ENCODE measurements around the gene NUP98.

Gene NUP98

GRCh38 chr11:3810951-3811350, 13.6 kb upstream of the NUP98 start:
- H3K9me3 ChIP-seq (ENCODE audit: low read depth, low read length) = no peaks in the 10 kb centered on the region
- H3K9ac ChIP-seq (ENCODE audit: insufficient read length) = no peak overlapping the region
- no peak for DNase-seq (ENCODE audit: low read depth, low spot score)
- H3K4me3 ChIP-seq = no peak overlapping the region
- no peaks in the 10 kb centered on the region for H3K36me3 ChIP-seq (ENCODE audit: insufficient read depth, low read length)
- TF ChIP-seq EZH2 (IDR thresholded peaks at IDR 0.05) (no peak), FOXP2 (optimal IDR thresholded peaks at IDR 0.05; ENCODE audit: control extremely low read depth, extremely low read length, insufficient read depth) (no peak), POLR2AphosphoS5 (IDR thresholded peaks at IDR 0.05; ENCODE audit: borderline replicate concordance, low read depth, low read length) (no peak)
- no peak overlapping the region for H3K27ac ChIP-seq

- no peak overlapping the region for H3K27ac ChIP-seq
- no peaks in the 10 kb centered on the region for H3K36me3 ChIP-seq (ENCODE audit: insufficient read depth, low read length)
- no peak overlapping the region for H3K9ac ChIP-seq (ENCODE audit: insufficient read length)
- TF ChIP-seq EZH2 (IDR thresholded peaks at IDR 0.05) (no peak), POLR2AphosphoS5 (IDR thresholded peaks at IDR 0.05; ENCODE audit: borderline replicate concordance, low read depth, low read length) (no peak), FOXP2 (optimal IDR thresholded peaks at IDR 0.05; ENCODE audit: control extremely low read depth, extremely low read length, insufficient read depth) (no peak)
- H3K9me3 ChIP-seq (ENCODE audit: low read depth, low read length) = no peaks in the 10 kb centered on the region
- no peak overlapping the region for H3K4me3 ChIP-seq
- DNase-seq (ENCODE audit: low read depth, low spot score) = no peak
Observed at GRCh38 chr11:3810446-3810845, 13.1 kb upstream of the NUP98 start.

- Histone ChIP-seq H3K9me3 (ENCODE audit: low read depth, low read length) (no peaks in the 10 kb centered on the region), H3K36me3 (ENCODE audit: insufficient read depth, low read length) (no peaks in the 10 kb centered on the region), H3K9ac (ENCODE audit: insufficient read length) (no peak overlapping the region), H3K27ac (no peak overlapping the region), H3K4me3 (no peak overlapping the region)
- TF ChIP-seq POLR2AphosphoS5 (IDR thresholded peaks at IDR 0.05; ENCODE audit: borderline replicate concordance, low read depth, low read length) = no peak
- no peak for TF ChIP-seq FOXP2 (optimal IDR thresholded peaks at IDR 0.05; ENCODE audit: control extremely low read depth, extremely low read length, insufficient read depth)
- no peak for TF ChIP-seq EZH2 (IDR thresholded peaks at IDR 0.05)
- DNase-seq (ENCODE audit: low read depth, low spot score) = no peak
Observed at GRCh38 chr11:3809624-3809928, 12.2 kb upstream of the NUP98 start.

DNA sequence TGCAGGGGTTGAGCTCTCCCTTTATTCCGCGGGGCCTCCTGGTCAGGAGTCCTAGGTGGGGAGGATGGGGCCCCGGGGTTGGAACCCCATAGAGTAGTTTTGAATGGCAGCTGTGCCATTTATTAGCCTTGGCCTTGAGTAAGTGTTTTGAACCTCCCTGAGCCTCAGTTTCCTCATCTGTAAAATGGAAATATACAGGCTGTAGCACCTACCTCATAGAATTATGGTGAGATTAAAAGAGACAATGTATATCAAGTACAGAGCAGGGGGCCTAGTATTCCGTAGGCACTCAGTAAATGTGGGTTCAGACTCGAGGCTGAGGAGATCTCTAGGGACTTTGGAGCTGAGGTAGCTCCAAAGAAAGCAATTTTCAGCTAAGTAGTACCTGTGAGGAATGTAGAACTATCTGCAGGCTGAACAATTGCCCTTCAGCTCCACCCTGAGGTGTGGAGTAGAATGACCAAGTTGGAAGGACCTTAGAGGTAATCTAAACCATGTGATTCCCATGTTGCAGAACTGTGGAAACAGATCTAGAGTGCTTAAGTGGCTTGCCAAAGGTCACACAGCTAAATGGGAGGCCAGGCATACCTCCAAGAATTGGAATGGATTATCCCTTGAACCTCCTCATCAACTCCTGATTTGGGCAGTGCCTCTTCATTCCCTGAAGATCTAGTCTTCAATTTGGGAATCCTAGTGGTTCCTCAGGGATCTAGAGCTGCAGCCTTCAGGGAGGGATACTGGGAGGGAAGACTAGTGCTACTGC, 11.7 kb upstream of the NUP98 start:
- no peaks in the 10 kb centered on the region for H3K36me3 ChIP-seq (ENCODE audit: insufficient read depth, low read length)

GRCh38 chr11:3807909-3808860, 10.8 kb upstream of the NUP98 start, which contains the start of gene PGAP2:
PGAP2 (plus strand) TSS chr11:3808560; CDS start chr11:3811260, 2,700 bp downstream.
- Histone ChIP-seq H3K36me3 (ENCODE audit: insufficient read depth, low read length) (no peaks in the 10 kb centered on the region), H3K4me3 (peak within 1 kb of the TSS; percentile 94), H3K9ac (ENCODE audit: insufficient read length) (peak within 1 kb of the TSS; percentile 80), H3K27ac (no peak within 1 kb of the TSS), H3K9me3 (ENCODE audit: low read depth, low read length) (no peaks in the 10 kb centered on the region)
- TF ChIP-seq FOXP2 (optimal IDR thresholded peaks at IDR 0.05; ENCODE audit: control extremely low read depth, extremely low read length, insufficient read depth) (no peak), EZH2 (IDR thresholded peaks at IDR 0.05) (no peak), POLR2AphosphoS5 (IDR thresholded peaks at IDR 0.05; ENCODE audit: borderline replicate concordance, low read depth, low read length) (peak; percentile 39; the same call in 1 of the 2 replicates)
- DNase-seq (ENCODE audit: low read depth, low spot score) = no peak

More for the DNA sequence above, 11.7 kb upstream of the NUP98 start:
- Histone ChIP-seq H3K9ac (ENCODE audit: insufficient read length) (peak overlapping the region; percentile 80), H3K9me3 (ENCODE audit: low read depth, low read length) (no peaks in the 10 kb centered on the region), H3K27ac (no peak overlapping the region), H3K4me3 (peak overlapping the region; percentile 94)
- TF ChIP-seq FOXP2 (optimal IDR thresholded peaks at IDR 0.05; ENCODE audit: control extremely low read depth, extremely low read length, insufficient read depth) (no peak), EZH2 (IDR thresholded peaks at IDR 0.05) (no peak), POLR2AphosphoS5 (IDR thresholded peaks at IDR 0.05; ENCODE audit: borderline replicate concordance, low read depth, low read length) (no peak)
- DNase-seq (ENCODE audit: low read depth, low spot score) = no peak

DNA sequence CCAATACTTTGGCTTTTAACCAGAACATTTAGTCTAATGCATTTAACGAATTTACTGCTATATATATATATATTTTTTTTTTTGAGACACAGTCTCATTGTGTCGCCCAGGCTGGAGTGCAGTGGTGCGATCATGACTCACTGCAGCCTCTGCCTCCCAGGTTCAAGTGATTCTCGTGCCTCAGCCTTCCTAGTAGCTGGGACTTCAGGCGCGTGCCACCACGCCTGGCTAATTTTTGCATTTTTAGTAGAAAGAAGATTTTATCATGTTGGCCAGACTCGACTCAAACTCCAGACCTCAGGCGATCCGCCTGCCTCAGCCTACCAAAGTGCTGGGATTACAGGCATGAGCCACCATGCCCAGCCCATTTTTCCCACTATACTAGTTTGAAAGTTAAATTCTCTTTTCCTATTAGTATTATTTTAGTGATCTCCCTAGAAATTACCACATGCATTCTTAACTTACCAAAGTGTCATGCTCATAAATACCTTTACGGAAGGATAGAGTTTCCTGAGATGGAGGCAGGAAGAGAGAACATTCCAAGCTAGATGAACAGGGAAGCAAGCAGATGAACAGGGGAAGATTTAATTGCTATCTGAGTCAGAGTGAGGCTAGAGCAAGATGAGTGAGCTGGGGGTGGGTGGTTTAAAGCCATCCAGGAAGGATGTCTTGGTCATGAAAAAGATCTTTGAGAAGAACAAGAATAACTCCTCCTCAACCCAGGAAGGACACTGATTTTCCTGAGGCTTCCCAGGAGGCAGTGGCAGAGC, 6.6 kb upstream of the NUP98 start:
- no peak for TF ChIP-seq EZH2 (IDR thresholded peaks at IDR 0.05)
- TF ChIP-seq FOXP2 (optimal IDR thresholded peaks at IDR 0.05; ENCODE audit: control extremely low read depth, extremely low read length, insufficient read depth) = no peak
- no peak for TF ChIP-seq POLR2AphosphoS5 (IDR thresholded peaks at IDR 0.05; ENCODE audit: borderline replicate concordance, low read depth, low read length)
- no peaks in the 10 kb centered on the region for H3K36me3 ChIP-seq (ENCODE audit: insufficient read depth, low read length)
- H3K27ac ChIP-seq = no peak overlapping the region
- no peaks in the 10 kb centered on the region for H3K9me3 ChIP-seq (ENCODE audit: low read depth, low read length)
- H3K9ac ChIP-seq (ENCODE audit: insufficient read length) = no peak overlapping the region
- H3K4me3 ChIP-seq = no peak overlapping the region
- no peak for DNase-seq (ENCODE audit: low read depth, low spot score)

DNA sequence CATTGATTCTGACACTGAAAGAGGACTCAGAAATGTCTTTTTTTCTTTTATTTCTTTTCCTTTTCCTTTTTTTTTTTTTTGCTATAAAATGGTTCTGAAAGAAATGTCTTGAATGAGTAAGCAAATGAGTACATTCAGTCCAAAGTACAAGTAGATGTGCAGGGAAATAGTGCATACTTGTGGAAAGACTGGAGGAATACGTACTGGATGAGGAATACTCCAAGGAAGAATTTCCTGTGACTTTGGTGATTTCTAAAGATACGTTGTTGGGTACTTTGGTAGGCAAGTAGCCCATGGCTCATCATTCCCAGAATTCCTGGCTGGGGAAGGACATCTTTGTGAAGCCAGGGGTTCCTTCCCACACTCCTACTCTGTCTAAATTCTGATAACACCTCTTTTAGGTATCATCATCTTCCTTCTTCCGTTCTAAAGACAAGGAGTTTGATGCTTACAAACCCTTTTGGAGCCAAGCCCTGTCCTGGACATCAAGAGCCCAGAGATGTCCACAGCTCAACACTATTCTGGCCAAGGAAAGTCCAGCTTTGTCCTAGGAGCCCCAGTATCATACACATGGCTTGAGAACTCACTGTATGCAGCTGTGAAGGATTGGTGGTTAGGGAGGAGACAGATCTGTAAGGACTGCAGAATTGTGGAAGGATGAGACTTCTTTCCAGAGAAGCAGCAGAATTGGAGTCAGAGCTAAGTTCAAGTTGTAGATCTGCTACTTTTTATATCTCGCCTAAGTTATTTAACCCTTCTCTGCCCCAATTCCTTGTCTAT, 4.8 kb upstream of the NUP98 start:
- no peak for DNase-seq (ENCODE audit: low read depth, low spot score)
- Histone ChIP-seq H3K27ac (peak overlapping the region; percentile 36; the same call in 1 of the 2 replicates), H3K9ac (ENCODE audit: insufficient read length) (no peak overlapping the region), H3K36me3 (ENCODE audit: insufficient read depth, low read length) (no peaks in the 10 kb centered on the region), H3K4me3 (no peak overlapping the region), H3K9me3 (ENCODE audit: low read depth, low read length) (no peaks in the 10 kb centered on the region)
- TF ChIP-seq EZH2 (IDR thresholded peaks at IDR 0.05) (no peak), FOXP2 (optimal IDR thresholded peaks at IDR 0.05; ENCODE audit: control extremely low read depth, extremely low read length, insufficient read depth) (no peak), POLR2AphosphoS5 (IDR thresholded peaks at IDR 0.05; ENCODE audit: borderline replicate concordance, low read depth, low read length) (no peak)

All from SK-N-MC (cell line).